AG08395 (cell line): ENCODE results near the gene GFI1.
"Not testable (repeated sequence)": the region's sequence is repeated elsewhere in the genome, so short reads cannot be mapped to it uniquely, and the experiment has no call there.

Experiments used
- DNase-seq: peaks from one replicate; pipeline ENCODE4 v3.0.0; 2012; ENCODE audit warnings: mixed read lengths, low spot score

Gene GFI1

GRCh38 chr1:92464588-92465255, 22.0 kb downstream of the GFI1 start:
- DNase-seq = no peak

GRCh38 chr1:92461364-92462097, 25.2 kb downstream of the GFI1 start:
- no peak for DNase-seq

GRCh38 chr1:92459871-92460320, 26.8 kb downstream of the GFI1 start:
- no peak for DNase-seq

- DNase-seq = no peak
Observed at GRCh38 chr1:92458146-92458545, 28.6 kb downstream of the GFI1 start.

GRCh38 chr1:92447976-92448375, 38.7 kb downstream of the GFI1 start:
- DNase-seq = no peak

GRCh38 chr1:92447033-92447681, 39.6 kb downstream of the GFI1 start:
- no peak for DNase-seq

GRCh38 chr1:92446546-92446945, 40.2 kb downstream of the GFI1 start:
- DNase-seq = peak; percentile 29

- no peak for DNase-seq
Observed at GRCh38 chr1:92445865-92446264, 40.9 kb downstream of the GFI1 start.

GRCh38 chr1:92444351-92444750, 42.4 kb downstream of the GFI1 start:
- DNase-seq = peak; percentile 37

- no peak for DNase-seq
Observed at GRCh38 chr1:92443893-92444292, 42.8 kb downstream of the GFI1 start.

- DNase-seq = no peak
Observed at GRCh38 chr1:92442351-92442750, 44.4 kb downstream of the GFI1 start.

GRCh38 chr1:92441697-92442342, 44.9 kb downstream of the GFI1 start:
- DNase-seq = no peak

- no peak for DNase-seq
Observed at GRCh38 chr1:92441316-92441696, 45.4 kb downstream of the GFI1 start.

- DNase-seq = no peak
Observed at GRCh38 chr1:92439291-92439690, 47.4 kb downstream of the GFI1 start.

- DNase-seq = not testable (repeated sequence)
Observed at GRCh38 chr1:92434572-92434971, 52.2 kb downstream of the GFI1 start.

GRCh38 chr1:92430030-92430429, 56.7 kb downstream of the GFI1 start:
- no peak for DNase-seq

- DNase-seq = no peak
Observed at GRCh38 chr1:92425617-92426016, 61.1 kb downstream of the GFI1 start.
